SK-N-DZ (cell line): Measurements from ENCODE around the gene SLU7.

ENCODE experiments used
- DNase-seq: peaks from one replicate; pipeline ENCODE4 v3.0.0-alpha.2; 2015; ENCODE audit warnings: low spot score

Gene SLU7

GRCh38 chr5:160367261-160367660 is 51.6 kb downstream of the SLU7 start:
- DNase-seq: no peak

GRCh38 chr5:160366230-160366629 is 52.7 kb downstream of the SLU7 start:
- DNase-seq: no peak

- no peak for DNase-seq
Measured at GRCh38 chr5:160363660-160364395, 55.1 kb downstream of the SLU7 start.

- DNase-seq: no peak
Measured at GRCh38 chr5:160363211-160363610, 55.7 kb downstream of the SLU7 start.

GRCh38 chr5:160361624-160362228 is 57.2 kb downstream of the SLU7 start:
- DNase-seq: no peak

GRCh38 chr5:160360310-160360709 is 58.6 kb downstream of the SLU7 start:
- no peak for DNase-seq

- DNase-seq: no peak
Measured at GRCh38 chr5:160359816-160360215, 59.1 kb downstream of the SLU7 start.

GRCh38 chr5:160359242-160359641 is 59.6 kb downstream of the SLU7 start:
- DNase-seq: no peak

GRCh38 chr5:160357861-160358411 is 60.9 kb downstream of the SLU7 start:
- DNase-seq: no peak

GRCh38 chr5:160357394-160357793 is 61.5 kb downstream of the SLU7 start:
- DNase-seq: no peak

- DNase-seq: no peak
Measured at GRCh38 chr5:160356550-160357347, 62.1 kb downstream of the SLU7 start.

- DNase-seq: no peak
Measured at GRCh38 chr5:160354666-160355065, 64.2 kb downstream of the SLU7 start.

GRCh38 chr5:160353379-160353778 is 65.5 kb downstream of the SLU7 start:
- DNase-seq: no peak

- DNase-seq: no peak
Measured at GRCh38 chr5:160352308-160352707, 66.6 kb downstream of the SLU7 start.
